ENCODE results near the gene HSD17B14.
A peak's percentile ranks its signal among the peaks of the same experiment; 100 is the strongest.
"Not testable (repeated sequence)": the region's sequence is repeated elsewhere in the genome, so short reads cannot be mapped to it uniquely, and the experiment has no call there.

HSD17B14 gene

DNA sequence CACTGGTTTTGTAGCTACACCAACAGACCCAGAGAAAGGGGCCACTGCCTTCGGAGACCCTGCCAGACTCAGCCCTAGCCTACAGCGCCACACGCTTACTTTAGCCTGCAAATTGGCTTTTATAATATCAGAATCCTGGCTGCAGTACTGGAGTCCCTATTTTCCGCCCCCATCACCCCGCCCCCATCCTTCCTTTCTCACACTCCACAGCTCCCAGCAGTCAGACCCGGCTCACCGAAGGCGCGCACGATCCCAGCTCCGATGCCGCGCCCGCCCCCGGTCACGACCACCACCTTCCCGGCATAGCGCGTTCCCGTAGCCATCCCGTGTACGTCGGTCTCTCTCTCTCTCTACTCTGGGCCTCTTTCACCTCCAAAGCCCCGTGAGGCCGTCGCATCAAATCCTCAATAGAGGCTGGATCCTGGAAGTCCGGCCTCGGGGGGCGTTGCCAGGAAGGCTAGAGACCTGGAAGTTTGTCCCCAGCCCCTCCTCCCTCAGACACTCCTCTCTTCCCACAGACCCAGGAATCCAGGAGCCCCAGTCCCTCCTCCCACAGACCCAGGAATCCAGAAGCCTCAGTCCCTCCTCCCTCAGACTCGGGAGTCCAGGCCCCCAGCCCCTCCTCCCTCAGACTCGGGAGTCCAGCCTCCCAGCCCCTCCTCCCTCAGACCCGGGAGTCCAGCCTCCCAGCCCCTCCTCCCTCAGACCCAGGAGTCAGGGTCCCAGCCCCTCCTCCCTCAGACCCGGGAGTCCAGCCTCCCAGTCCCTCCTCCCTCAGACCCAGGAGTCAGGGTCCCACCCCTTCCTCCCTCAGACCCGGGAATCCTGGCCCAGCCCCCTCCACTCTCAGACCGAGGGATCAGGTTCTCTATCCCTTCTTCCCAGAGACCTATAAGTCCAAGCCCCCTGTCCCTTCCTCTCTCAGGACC lies at the start of gene HSD17B14:
Gene HSD17B14, minus strand, starts transcription at position 403 of the 929 bp plus-strand sequence. Its CDS starts 80 bp downstream, at position 323.
- no peak for DNase-seq

DNA sequence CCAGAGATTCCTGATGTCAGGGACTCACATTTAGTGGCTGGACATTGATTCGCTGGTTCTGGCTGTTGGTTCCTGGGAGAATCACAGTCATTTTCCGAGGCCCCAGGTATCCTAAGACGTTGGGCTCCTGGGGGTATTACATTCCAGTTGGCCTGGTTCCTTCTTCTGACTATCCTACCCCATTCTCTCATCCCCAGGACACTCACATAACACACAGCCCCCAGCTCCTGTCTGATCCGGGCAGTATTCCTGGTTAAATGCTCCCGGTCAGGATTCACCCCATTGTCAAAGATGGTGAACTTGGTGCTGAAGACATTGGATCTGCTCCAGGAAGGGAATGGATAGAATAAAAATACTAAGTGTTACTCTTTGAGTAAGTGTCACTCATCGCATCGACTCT lies 47.4 kb upstream of the HSD17B14 start:
- DNase-seq: no peak

DNA sequence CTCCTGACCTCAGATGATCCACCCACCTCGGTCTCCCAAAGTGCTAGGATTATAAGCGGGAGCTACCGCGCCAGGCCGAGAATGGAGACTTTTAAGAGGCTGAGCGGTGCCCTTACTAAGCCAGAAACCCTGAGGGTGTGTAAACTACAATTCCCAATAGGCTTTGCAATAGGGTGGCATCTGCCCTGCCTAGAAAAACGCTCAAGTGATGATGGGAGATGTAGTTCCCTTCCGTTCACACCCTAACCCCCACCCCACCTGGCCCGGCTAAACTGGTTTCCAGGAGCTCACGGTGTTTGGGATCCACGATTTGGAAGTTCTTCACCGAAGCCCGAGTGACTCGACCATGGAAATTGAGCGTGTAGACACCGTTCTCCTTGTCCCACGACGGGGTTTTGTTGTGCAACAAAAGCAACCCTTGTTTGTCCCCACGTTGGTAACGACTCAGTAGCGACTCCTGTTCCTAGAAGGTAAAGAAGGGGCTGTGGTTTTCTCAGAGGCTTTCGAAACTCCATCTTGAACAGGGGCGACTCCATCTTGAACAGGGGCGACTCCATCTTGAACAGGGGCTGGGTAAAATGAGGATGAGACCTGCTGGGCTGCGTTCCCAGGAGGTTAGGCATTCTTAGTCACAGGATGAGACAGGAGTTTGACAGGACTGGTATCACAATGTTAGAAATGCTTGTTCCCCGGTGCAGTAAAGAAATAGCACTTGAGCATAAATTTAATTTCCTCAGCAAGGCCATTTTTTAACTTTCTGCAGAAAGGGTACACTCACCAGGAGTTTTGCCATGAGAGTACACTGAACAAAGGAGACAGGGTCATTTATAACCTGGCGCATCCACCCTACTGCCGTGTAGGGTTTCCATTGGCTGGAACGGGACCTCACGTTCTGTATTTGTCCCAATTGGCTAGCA lies 45.7 kb upstream of the HSD17B14 start:
- no peak for DNase-seq

DNA sequence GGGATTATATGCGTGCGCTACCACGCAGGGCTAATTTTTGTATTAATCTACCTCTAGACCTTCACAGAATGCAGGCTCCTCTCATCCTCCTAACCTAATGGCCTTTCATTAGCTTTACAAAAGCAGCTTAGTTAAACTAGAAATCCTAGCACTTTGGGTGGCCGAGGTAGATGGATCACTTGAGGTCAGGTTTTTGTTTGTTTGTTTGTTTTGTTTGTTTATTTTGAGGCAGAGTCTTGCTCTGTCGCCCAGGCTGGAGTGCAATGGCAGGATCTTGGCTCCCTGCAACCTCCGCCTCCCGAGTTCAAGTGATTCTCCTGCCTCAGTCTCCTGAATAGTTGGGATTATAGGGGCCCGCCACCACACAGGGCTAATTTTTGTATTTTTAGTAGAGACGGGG lies 43.4 kb upstream of the HSD17B14 start:
- DNase-seq: not testable (repeated sequence)

DNA sequence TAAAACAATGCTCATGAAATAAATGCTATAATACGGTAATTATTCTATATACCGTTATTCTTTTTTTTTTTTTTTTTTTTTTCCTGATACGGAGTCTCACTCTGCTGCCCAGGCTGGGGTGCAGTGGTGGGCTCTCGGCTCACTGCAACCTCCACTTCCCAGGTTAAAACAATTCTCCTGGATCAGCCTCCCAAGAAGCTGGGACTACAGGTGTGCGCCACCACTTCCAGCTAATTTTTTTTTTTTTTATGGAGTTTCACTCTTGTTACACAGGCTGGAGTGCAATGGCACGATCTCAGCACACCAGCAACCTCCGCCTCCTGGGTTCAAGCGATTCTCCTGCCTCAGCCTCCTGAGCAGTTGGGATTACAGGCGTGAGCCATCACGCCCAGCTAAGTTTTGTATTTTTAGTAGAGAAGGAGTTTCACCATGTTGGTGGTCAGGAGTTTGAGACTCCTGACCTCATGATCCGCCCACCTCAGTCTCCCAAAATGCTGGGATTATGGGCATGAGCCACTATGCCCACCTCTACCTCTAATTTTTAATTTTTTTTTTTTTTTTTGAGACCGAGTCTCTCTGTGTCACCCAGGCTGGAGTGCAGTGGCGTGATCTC lies 42.8 kb upstream of the HSD17B14 start:
- no peak for DNase-seq

DNA sequence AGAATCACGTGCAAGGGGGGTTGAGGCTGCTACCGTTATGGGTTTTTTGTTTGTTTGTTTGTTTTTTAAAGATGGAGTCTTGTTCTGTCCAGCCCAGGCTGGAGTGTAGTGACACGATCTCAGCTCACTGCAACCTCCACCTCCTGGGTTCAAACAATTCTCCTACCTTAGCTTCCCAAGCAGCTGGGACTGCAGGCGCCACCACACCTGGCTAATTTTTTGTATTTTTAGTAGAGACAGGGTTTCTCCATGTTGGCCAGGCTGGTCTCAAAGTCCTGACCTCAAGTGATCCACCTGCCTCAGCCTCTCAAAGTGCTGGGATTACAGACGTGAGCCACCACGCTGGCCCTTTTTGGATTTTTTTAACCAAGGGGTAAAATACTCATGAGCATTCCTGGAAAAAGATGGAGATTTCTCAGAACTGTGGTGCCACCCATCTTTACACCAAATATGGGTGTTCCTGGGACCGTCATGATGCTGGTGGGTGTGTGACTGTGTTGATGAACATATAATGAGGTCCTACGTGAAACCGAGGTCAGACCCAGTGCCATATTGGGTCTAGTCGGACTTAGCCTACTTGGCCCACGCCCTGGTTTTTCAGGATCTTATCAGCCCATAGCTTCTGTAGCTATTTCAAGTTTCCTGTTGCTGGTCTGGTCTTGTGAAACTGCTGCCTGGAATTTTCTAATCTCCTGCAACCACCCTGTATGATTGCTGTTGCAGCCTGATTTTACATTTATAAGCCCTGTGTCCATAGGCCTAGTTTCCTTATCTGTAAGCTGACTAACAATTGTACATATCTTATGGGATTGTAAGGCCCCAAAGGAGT lies 42.1 kb upstream of the HSD17B14 start:
- no peak for DNase-seq

DNA sequence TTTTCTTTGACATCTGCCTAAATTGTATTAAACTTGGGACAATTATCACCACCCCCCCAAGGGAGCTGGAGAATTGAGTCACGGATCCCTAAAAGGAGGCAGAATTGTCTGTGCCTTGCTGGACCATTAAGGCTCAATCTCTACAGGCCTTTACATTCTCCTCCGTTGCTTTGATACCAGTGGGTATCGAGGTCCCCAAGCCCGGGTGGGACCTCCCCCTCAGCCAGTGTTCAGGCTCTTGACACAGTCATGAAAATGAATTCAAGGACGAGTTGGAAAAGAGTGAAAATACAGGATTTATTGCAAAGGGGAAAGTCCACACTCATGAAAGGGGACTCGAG lies 41.5 kb upstream of the HSD17B14 start:
- DNase-seq: no peak

DNA sequence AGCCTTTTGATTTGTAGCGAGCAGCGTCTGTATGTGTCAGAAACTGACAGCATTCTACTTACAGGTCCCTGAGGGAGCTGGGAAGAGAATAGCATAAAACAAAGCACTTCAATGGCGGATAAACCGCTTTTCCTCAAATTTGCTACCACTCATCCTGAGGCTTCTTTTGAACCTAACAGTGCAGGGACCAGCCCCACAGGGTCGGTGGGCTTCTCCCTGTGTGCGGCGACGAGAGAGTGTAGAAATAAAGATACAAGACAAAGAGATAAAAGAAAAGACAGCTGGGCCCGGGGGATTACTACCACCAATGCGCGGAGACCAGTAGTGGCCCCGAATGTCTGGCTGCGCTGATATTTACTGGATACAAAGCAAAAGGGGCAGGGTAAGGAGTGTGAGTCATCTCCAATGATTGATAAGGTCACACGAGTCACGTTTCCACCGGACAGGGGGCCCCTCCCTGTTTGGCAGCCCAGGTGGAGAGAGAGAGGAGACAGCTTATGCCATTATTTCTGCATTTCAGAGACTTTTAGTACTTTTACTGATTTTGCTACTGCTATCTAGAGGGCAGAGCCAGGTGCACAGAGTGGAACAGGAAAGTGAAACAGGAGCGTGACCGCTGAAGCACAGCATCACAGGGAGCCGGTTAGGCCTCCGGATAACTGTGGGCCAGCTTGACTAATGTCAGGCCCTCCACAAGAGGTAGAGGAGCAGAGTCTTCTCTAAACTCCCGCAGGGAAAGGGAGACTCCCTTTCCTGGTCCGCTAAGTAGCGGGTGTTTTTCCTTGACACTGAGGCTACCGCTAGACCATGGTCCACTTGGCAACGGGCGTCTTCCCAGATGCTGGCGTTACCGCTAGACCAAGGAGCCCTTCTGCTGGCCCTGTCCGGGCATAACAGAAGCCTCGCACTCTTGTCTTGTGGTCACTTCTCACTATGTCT lies 40.0 kb upstream of the HSD17B14 start:
- DNase-seq: not testable (repeated sequence)

DNA sequence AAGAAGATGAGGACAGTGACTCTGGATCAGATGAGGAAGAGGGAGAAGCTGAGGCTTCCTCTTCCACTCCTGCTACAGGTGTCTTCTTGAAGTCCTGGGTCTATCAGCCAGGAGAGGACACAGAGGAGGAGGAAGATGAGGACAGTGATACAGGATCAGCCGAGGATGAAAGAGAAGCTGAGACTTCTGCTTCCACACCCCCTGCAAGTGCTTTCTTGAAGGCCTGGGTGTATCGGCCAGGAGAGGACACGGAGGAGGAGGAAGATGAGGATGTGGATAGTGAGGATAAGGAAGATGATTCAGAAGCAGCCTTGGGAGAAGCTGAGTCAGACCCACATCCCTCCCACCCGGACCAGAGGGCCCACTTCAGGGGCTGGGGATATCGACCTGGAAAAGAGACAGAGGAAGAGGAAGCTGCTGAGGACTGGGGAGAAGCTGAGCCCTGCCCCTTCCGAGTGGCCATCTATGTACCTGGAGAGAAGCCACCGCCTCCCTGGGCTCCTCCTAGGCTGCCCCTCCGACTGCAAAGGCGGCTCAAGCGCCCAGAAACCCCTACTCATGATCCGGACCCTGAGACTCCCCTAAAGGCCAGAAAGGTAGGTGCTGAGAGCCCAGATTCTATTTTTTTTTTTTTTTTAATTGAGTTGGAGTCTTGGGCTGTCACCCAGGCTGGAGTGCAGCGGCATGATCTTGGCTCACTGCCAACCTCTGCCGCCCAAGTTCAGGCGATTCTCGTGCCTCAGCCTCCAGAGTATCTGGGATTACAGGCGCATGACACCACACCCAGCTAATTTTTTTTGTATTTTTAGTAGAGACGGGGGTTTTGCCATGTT lies 38.2 kb upstream of the HSD17B14 start:
- no peak for DNase-seq

DNA sequence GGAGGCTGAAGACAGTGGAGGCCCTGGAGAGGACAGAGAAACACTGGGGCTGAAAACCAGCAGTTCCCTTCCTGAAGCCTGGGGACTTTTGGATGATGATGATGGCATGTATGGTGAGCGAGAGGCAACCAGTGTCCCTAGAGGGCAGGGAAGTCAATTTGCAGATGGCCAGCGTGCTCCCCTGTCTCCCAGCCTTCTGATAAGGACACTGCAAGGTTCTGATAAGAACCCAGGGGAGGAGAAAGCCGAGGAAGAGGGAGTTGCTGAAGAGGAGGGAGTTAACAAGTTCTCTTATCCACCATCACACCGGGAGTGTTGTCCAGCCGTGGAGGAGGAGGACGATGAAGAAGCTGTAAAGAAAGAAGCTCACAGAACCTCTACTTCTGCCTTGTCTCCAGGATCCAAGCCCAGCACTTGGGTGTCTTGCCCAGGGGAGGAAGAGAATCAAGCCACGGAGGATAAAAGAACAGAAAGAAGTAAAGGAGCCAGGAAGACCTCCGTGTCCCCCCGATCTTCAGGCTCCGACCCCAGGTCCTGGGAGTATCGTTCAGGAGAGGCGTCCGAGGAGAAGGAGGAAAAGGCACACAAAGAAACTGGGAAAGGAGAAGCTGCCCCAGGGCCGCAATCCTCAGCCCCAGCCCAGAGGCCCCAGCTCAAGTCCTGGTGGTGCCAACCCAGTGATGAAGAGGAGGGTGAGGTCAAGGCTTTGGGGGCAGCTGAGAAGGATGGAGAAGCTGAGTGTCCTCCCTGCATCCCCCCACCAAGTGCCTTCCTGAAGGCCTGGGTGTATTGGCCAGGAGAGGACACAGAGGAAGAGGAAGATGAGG lies 37.4 kb upstream of the HSD17B14 start:
- DNase-seq: no peak

DNA sequence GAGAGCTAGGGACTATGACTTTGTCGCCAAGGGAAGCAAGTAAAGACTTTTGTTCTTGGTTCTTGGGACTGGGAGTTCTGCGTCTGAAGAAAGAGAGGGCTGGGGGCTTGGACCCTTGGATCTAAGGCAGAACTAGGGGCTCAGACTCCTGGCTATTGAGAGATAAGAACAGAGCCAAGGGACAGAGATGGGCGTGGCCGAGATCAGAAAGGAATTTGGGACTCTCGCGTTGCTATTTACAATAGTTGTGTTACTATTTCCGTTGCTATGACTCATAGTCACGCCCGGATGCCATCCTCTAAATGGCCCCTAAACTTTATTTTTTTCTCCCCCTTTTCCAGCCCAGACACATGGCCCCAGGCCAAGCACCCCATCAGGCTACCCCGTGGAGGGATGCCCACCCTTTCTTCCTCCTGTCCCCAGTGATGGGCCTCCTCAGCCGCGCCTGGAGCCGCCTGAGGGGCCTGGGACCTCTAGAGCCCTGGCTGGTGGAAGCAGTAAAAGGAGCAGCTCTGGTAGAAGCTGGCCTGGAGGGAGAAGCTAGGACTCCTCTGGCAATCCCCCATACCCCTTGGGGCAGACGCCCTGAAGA lies 36.7 kb upstream of the HSD17B14 start:
- peak; percentile 22 for DNase-seq

DNA sequence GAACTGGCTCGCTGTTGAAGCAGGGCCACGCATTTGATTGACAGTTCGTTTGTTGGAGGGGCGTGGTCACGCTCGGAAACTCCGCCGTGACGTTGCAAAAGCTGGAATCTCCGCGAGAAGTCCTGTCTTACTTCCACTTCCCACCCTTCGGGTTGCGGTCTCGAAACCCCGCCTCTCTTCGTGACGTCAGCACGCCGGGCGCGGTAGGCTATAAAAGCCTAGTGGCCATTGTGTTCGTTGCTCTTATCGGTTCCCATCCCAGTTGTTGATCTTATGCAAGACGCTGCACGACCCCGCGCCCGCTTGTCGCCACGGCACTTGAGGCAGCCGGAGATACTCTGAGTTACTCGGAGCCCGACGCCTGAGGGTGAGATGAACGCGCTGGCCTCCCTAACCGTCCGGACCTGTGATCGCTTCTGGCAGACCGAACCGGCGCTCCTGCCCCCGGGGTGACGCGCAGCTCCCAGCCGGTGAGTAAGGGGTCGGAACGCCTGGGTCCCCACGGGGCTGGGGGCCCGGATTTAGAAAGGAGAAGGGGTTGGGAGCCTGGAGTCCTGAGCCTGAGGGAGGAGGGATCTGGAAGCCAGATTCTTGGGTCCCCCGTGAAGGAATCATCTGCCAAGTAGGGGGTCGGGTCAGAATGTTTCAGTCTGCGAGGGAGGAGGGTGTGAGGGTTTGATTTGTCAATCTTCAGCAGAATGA lies 36.0 kb upstream of the HSD17B14 start, which contains the start of gene PPP1R15A:
Gene PPP1R15A, plus strand, starts transcription at position 240 of the 702 bp plus-strand sequence. CDS start 813 bp downstream, outside the sequence.
- DNase-seq: peak; percentile 94

DNA sequence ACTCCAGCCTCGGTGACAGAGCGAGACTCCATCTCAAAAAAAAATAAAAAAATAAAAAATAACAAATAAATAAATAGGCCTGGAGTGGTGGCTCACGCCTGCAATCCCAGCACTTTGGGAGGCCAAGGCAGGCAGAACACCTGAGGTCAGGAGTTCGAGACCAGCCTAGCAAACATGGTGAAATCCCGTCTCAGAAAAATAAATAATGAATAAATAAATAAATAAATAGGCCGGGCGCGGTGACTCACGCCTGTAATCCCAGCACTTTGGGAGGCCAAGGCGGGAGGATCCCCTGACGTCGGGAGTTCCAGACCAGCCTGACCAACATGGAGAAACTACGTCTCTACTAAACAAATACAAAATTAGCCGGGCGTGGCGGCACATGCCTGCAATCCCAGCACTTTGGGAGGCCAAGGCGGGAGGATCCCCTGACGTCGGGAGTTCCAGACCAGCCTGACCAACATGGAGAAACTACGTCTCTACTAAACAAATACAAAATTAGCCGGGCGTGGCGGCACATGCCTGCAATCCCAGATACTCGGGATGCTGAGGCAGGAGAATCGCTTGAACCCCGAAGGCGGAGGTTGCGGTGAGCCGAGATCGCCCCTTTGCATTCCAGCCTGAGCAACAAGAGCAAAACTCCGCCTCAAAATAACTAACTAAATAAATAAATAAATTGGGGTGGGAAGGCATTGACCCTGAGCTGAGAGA lies 35.3 kb upstream of the HSD17B14 start:
- DNase-seq: not testable (repeated sequence)

DNA sequence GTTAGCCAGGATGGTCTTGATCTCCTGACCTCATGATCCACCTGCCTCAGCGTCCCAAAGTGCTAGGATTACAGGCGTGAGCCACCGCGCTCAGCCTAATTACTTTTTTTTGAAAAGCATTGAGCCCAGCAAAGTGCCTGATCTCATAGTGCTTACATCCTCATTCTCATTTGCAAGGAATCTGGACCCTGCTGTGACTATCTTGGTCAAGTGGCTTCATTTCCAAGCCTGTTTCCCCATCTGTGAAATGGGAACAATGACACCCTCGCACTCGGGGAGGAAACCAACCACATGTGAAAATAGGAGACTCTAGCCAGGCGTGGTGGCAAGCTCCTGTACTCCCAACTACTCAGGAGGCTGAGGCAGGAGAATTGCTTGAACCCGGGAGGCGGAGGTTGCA lies 33.8 kb upstream of the HSD17B14 start:
- DNase-seq: no peak

DNA sequence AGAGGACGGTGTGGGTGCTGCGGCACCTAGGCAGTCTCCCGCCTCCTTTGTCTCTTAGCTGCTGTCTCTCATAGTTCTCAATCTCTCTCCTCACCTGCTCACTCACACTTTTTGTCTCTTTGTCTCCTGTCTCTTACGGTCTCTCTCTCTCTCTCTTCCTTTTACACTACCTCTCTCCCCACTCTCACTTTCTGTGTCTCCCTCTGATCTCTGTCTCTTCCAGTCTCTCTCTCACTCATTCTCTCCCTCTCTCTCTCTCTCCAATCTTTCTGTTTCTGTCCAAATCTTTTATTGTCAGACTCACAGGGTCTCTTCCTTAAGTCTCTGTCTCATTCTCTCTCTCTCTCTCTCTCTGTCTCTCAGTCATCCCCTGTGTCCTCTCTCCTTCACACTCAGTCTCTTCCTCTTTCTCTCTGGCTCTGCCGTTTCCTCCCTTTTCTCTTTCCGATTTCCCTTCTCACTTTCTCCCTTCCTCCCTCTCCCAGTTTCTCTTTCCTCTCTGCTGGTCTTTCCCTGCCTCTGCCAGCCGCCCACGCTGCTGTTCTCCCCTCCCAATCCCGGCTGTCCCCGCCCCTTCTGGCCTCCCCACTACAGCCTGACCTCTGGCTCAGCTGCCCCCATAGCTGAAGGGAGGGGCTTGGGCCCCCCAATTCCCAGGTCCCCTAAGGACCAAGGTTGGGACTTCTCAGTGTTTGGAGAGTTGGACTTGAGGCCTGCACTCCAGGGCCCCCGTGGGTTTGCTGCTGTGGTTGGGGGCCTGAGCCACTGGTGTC lies 32.0 kb upstream of the HSD17B14 start, which contains the start of gene PLEKHA4:
Gene PLEKHA4, minus strand, starts transcription at position 504 of the 773 bp plus-strand sequence. CDS start 997 bp downstream, outside the sequence.
- no peak for DNase-seq

DNA sequence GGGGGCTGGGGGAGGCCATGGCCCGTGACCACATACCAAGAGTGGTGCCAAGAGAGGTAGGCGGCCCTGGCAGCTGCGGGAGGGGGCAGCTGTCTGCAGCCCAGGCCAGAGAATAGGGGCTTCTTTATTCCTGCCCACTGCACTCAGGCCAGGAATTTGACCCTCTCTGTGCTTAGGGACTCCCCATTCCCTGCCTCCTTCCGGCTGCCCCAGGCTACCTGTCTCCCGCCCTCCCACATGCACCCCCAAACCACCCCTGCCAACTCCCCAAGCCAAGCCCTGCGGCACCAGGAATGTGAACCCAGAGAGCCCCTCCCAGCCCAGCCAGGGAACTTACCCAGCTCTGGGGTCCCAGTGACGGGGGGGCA lies 31.4 kb upstream of the HSD17B14 start:
- no peak for DNase-seq
